GM23338 (cell line): ENCODE results near the gene TRAPPC14. TPM values are rescaled to one million over a fixed set of nuclear protein-coding genes. Genes with fewer than 3 reads are reported as not detected.

Experiments used
- ATAC-seq: fragments of 200-7000 bp; cut with Tn5 transposase; 3 replicates; pipeline ENCODE4 v1.9.1; 2020
- DNase-seq: peaks from one replicate; pipeline ENCODE4 v3.0.0-alpha.2; 2015; ENCODE audit warnings: low spot score
- H2AFZ ChIP-seq: fragments of 200-600 bp; sonication (generic); 2 replicates; pipeline ENCODE4 v1.8.0; 2016; ENCODE audit warnings: antibody characterized with exemption, mild to moderate bottlenecking, moderate library complexity
- H3F3A ChIP-seq: fragments of 200-600 bp; sonication (generic); replicated peaks from 2 replicates; pipeline ENCODE4 v1.8.0; 2017; ENCODE audit warnings: antibody characterized with exemption, mixed run types, low read depth
- H3K27ac ChIP-seq: fragments of 200-600 bp; sonication (generic); 2 replicates; pipeline ENCODE4 v1.6.1; 2016; ENCODE audit warnings: low read depth
- H3K27me3 ChIP-seq: fragments of 200-600 bp; sonication (generic); 2 replicates; pipeline ENCODE4 v1.8.0; 2016; ENCODE audit warnings: mild to moderate bottlenecking, mixed run types, moderate library complexity; ENCODE audit not compliant: insufficient read depth
- H3K36me3 ChIP-seq: fragments of 200-600 bp; sonication (generic); 2 replicates; pipeline ENCODE4 v1.8.0; 2016; ENCODE audit warnings: mild to moderate bottlenecking; ENCODE audit not compliant: insufficient read depth
- H3K4me1 ChIP-seq: fragments of 200-600 bp; sonication (generic); 2 replicates; pipeline ENCODE4 v1.8.0; 2016; ENCODE audit warnings: mild to moderate bottlenecking, moderate library complexity; ENCODE audit not compliant: insufficient read depth
- H3K4me2 ChIP-seq: fragments of 200-600 bp; sonication (generic); 2 replicates; pipeline ENCODE4 v1.7.1; 2017; ENCODE audit warnings: mixed run types
- H3K4me3 ChIP-seq: fragments of 200-600 bp; sonication (generic); 2 replicates; pipeline ENCODE4 v1.6.1; 2016; ENCODE audit warnings: mixed run types
- H3K79me2 ChIP-seq: fragments of 200-600 bp; sonication (generic); replicated peaks from 2 replicates; pipeline ENCODE4 v1.8.0; 2017; ENCODE audit warnings: mild to moderate bottlenecking; ENCODE audit not compliant: insufficient read depth
- H3K9me2 ChIP-seq: fragments of 200-600 bp; sonication (generic); 2 replicates; pipeline ENCODE4 v1.8.0; 2017; ENCODE audit not compliant: insufficient read depth
- H4K20me1 ChIP-seq: fragments of 200-600 bp; sonication (generic); replicated peaks from 2 replicates; pipeline ENCODE4 v1.8.0; 2017; ENCODE audit warnings: mild to moderate bottlenecking; ENCODE audit not compliant: insufficient read depth
- H3K27ac Mint-ChIP-seq: 2 replicates; pipeline ENCODE4 v1.8.0; 2020; ENCODE audit warnings: inconsistent platforms, mild to moderate bottlenecking, moderate library complexity, mixed read lengths
- H3K27me3 Mint-ChIP-seq: 3 replicates; pipeline ENCODE4 v1.8.0; 2022; ENCODE audit warnings: low read depth, mild to moderate bottlenecking, moderate library complexity, mixed read lengths, inconsistent platforms; ENCODE audit not compliant: insufficient read depth, poor library complexity
- H3K36me3 Mint-ChIP-seq: 3 replicates; pipeline ENCODE4 v1.8.0; 2021; ENCODE audit warnings: low read depth, mild to moderate bottlenecking, inconsistent platforms, moderate library complexity, mixed read lengths
- H3K4me1 Mint-ChIP-seq: 3 replicates; pipeline ENCODE4 v1.8.0; 2020; ENCODE audit warnings: mild to moderate bottlenecking, inconsistent platforms, mixed read lengths
- H3K4me3 Mint-ChIP-seq: 3 replicates; pipeline ENCODE4 v1.8.0; 2021; ENCODE audit warnings: moderate library complexity, mild to moderate bottlenecking, inconsistent platforms, mixed read lengths
- H3K9me3 Mint-ChIP-seq: 3 replicates; pipeline ENCODE4 v1.8.0; 2020; ENCODE audit warnings: moderate library complexity, mild to moderate bottlenecking, inconsistent platforms, mixed read lengths
- CREB1 ChIP-seq: fragments of 250-450 bp; sonication (Bioruptor Pico); IDR thresholded peaks from 2 replicates; pipeline ENCODE4 v1.5.0; 2020; ENCODE audit warnings: low read depth, mild to moderate bottlenecking, moderate library complexity
- EZH2 ChIP-seq: fragments of 200-600 bp; sonication (generic); IDR thresholded peaks from one replicate; pipeline ENCODE4 v1.8.0; 2017; ENCODE audit warnings: antibody characterized with exemption, mild to moderate bottlenecking, low read depth; ENCODE audit not compliant: unreplicated experiment
- EZH2phosphoT487 ChIP-seq: fragments of 200-600 bp; sonication (generic); IDR thresholded peaks from one replicate; pipeline ENCODE4 v1.8.1; 2018; ENCODE audit warnings: antibody characterized with exemption; ENCODE audit not compliant: unreplicated experiment
- JUNB ChIP-seq: IDR thresholded peaks from one replicate; pipeline ENCODE4 v1.6.1; 2016; ENCODE audit warnings: antibody characterized with exemption; ENCODE audit not compliant: unreplicated experiment
- NANOG ChIP-seq: IDR thresholded peaks from 2 replicates; pipeline ENCODE4 v1.6.1; 2016; ENCODE audit warnings: antibody characterized with exemption, borderline replicate concordance
- POLR2AphosphoS5 ChIP-seq: IDR thresholded peaks from 2 replicates; pipeline ENCODE4 v1.6.1; 2016; ENCODE audit warnings: antibody characterized with exemption, low read depth
- STAT1 ChIP-seq: IDR thresholded peaks from one replicate; pipeline ENCODE4 v1.6.1; 2016; ENCODE audit warnings: antibody characterized with exemption; ENCODE audit not compliant: unreplicated experiment
- ZNF114 ChIP-seq: fragments of 250-450 bp; sonication (Bioruptor Pico); IDR thresholded peaks from 2 replicates; pipeline ENCODE4 v1.5.0; 2020; ENCODE audit warnings: mild to moderate bottlenecking, moderate library complexity
- ZNF331 ChIP-seq: fragments of 250-450 bp; sonication (Bioruptor Pico); IDR thresholded peaks from 2 replicates; pipeline ENCODE4 v1.5.0; 2020; ENCODE audit warnings: low read depth, mild to moderate bottlenecking, moderate library complexity
- polyA plus RNA-seq: library from polyadenylated mRNA; unstranded; fragments of >200 nt; fragmentation: Nextera tagmentation; extraction: Ambion mirVana; gene quantifications from 2 replicates; pipeline ENCODE4 v1.2.1, GENCODE V29; 2016
- total RNA-seq: library from RNA; depleted of rRNA; stranded (reverse); fragments of >200 nt; shearing (Covaris generic); gene quantifications from 2 replicates; pipeline ENCODE4 v1.2.3, GENCODE V29; 2014
- TF ChIP-seq, protein P1 (sequence below): IDR thresholded peaks from 2 replicates; pipeline ENCODE4 v1.6.1; 2016; ENCODE audit warnings: antibody characterized with exemption
- TF ChIP-seq, protein P2 (sequence below), 2 experiments: fragments of 200-600 bp in 1 of 2; sonication (generic) in 1 of 2; conservative IDR thresholded peaks; 2 replicates each; pipeline versions ENCODE4 v1.5.1 to v1.6.1; 2016 to 2017; ENCODE audit warnings: antibody characterized with exemption in 2 of 2, low read depth in 2 of 2, mild to moderate bottlenecking in 2 of 2, moderate library complexity in 1 of 2
- TF ChIP-seq, protein P3 (sequence below): fragments of 250-450 bp; sonication (Bioruptor Pico); IDR thresholded peaks from 2 replicates; pipeline ENCODE4 v1.5.0; 2020; ENCODE audit warnings: mild to moderate bottlenecking, moderate library complexity
- TF ChIP-seq, protein P4 (sequence below): IDR thresholded peaks from one replicate; pipeline ENCODE4 v1.6.1; 2018; ENCODE audit warnings: antibody characterized with exemption; ENCODE audit not compliant: unreplicated experiment

Gene TRAPPC14
- total and polyA plus RNA-seq, 2 experiments from 2014 or later = 9.3 to 15.7 TPM

DNA sequence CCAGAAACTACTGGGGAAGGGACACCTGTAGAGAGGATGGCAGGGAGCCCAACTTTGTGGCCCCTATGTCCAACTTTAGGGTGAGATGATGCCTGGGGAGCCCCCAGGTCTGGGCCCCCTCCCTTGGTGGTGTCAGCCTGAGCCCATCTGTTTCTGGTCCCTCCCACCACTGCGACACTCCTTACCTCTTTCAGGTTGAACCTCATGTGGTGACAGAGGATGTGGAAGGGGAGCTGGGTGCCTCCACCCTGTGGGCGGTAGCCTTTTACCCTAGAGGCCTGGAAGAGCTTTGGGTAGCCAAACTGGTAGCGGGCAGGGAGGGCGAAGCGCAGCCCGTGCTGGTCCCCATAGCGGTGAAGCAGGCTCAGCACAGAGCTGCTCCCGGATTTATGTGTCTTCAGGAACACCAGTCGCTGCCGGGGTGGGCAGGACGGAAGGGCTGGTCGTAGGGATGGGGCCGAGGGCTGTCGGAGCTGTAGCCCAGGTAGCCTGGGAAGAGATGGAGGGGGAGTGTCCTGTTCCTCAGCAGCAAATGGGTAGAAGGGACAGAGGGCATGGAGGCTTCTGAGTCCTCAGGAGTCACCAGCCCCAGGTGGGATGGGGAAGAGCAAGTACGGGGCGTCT is 7.9 kb upstream of the TRAPPC14 start:
- Histone ChIP-seq H3K27ac (no peak overlapping the region), H3F3A (peaks cover 28% of the 10 kb centered on the region; the same call in 1 of the 2 replicates), H3K4me1 (peaks cover 35% of the 10 kb centered on the region), H3K4me3 (0 out of 2 replicates have a peak overlapping the region, but pooled peaks have one; percentile 73), H3K36me3 (no peaks in the 10 kb centered on the region), H2AFZ (no peak overlapping the region), H3K4me2 (peak overlapping the region; percentile 90; the same call in 1 of the 2 replicates), H3K9me2 (no peaks in the 10 kb centered on the region), H3K79me2 (no peaks in the 10 kb centered on the region), H4K20me1 (no peaks in the 10 kb centered on the region; the same call in 1 of the 2 replicates), H3K27me3 (peaks cover 16% of the 10 kb centered on the region)
- ATAC-seq (no peak), DNase-seq (no peak)
- TF ChIP-seq, protein P1, sequence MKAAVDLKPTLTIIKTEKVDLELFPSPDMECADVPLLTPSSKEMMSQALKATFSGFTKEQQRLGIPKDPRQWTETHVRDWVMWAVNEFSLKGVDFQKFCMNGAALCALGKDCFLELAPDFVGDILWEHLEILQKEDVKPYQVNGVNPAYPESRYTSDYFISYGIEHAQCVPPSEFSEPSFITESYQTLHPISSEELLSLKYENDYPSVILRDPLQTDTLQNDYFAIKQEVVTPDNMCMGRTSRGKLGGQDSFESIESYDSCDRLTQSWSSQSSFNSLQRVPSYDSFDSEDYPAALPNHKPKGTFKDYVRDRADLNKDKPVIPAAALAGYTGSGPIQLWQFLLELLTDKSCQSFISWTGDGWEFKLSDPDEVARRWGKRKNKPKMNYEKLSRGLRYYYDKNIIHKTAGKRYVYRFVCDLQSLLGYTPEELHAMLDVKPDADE = no peak
- no peak for TF ChIP-seq POLR2AphosphoS5
- TF ChIP-seq, protein P2, sequence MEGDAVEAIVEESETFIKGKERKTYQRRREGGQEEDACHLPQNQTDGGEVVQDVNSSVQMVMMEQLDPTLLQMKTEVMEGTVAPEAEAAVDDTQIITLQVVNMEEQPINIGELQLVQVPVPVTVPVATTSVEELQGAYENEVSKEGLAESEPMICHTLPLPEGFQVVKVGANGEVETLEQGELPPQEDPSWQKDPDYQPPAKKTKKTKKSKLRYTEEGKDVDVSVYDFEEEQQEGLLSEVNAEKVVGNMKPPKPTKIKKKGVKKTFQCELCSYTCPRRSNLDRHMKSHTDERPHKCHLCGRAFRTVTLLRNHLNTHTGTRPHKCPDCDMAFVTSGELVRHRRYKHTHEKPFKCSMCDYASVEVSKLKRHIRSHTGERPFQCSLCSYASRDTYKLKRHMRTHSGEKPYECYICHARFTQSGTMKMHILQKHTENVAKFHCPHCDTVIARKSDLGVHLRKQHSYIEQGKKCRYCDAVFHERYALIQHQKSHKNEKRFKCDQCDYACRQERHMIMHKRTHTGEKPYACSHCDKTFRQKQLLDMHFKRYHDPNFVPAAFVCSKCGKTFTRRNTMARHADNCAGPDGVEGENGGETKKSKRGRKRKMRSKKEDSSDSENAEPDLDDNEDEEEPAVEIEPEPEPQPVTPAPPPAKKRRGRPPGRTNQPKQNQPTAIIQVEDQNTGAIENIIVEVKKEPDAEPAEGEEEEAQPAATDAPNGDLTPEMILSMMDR (conservative IDR thresholded peaks at IDR 0.05; ENCODE audit: low read depth in 2 of 2) = no peak
- no peak for TF ChIP-seq EZH2
- TF ChIP-seq, protein P3, sequence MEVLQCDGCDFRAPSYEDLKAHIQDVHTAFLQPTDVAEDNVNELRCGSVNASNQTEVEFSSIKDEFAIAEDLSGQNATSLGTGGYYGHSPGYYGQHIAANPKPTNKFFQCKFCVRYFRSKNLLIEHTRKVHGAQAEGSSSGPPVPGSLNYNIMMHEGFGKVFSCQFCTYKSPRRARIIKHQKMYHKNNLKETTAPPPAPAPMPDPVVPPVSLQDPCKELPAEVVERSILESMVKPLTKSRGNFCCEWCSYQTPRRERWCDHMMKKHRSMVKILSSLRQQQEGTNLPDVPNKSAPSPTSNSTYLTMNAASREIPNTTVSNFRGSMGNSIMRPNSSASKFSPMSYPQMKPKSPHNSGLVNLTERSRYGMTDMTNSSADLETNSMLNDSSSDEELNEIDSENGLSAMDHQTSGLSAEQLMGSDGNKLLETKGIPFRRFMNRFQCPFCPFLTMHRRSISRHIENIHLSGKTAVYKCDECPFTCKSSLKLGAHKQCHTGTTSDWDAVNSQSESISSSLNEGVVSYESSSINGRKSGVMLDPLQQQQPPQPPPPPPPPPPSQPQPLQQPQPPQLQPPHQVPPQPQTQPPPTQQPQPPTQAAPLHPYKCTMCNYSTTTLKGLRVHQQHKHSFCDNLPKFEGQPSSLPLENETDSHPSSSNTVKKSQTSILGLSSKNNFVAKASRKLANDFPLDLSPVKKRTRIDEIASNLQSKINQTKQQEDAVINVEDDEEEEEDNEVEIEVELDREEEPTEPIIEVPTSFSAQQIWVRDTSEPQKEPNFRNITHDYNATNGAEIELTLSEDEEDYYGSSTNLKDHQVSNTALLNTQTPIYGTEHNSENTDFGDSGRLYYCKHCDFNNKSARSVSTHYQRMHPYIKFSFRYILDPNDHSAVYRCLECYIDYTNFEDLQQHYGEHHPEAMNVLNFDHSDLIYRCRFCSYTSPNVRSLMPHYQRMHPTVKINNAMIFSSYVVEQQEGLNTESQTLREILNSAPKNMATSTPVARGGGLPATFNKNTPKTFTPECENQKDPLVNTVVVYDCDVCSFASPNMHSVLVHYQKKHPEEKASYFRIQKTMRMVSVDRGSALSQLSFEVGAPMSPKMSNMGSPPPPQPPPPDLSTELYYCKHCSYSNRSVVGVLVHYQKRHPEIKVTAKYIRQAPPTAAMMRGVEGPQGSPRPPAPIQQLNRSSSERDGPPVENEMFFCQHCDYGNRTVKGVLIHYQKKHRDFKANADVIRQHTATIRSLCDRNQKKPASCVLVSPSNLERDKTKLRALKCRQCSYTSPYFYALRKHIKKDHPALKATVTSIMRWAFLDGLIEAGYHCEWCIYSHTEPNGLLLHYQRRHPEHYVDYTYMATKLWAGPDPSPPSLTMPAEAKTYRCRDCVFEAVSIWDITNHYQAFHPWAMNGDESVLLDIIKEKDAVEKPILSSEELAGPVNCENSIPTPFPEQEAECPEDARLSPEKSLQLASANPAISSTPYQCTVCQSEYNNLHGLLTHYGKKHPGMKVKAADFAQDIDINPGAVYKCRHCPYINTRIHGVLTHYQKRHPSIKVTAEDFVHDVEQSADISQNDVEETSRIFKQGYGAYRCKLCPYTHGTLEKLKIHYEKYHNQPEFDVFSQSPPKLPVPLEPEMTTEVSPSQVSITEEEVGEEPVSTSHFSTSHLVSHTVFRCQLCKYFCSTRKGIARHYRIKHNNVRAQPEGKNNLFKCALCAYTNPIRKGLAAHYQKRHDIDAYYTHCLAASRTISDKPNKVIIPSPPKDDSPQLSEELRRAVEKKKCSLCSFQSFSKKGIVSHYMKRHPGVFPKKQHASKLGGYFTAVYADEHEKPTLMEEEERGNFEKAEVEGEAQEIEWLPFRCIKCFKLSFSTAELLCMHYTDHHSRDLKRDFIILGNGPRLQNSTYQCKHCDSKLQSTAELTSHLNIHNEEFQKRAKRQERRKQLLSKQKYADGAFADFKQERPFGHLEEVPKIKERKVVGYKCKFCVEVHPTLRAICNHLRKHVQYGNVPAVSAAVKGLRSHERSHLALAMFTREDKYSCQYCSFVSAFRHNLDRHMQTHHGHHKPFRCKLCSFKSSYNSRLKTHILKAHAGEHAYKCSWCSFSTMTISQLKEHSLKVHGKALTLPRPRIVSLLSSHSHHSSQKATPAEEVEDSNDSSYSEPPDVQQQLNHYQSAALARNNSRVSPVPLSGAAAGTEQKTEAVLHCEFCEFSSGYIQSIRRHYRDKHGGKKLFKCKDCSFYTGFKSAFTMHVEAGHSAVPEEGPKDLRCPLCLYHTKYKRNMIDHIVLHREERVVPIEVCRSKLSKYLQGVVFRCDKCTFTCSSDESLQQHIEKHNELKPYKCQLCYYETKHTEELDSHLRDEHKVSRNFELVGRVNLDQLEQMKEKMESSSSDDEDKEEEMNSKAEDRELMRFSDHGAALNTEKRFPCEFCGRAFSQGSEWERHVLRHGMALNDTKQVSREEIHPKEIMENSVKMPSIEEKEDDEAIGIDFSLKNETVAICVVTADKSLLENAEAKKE (CRISPR knock-in tag) = no peak
- no peak for TF ChIP-seq CREB1 (CRISPR knock-in tag)
- TF ChIP-seq, protein P4, sequence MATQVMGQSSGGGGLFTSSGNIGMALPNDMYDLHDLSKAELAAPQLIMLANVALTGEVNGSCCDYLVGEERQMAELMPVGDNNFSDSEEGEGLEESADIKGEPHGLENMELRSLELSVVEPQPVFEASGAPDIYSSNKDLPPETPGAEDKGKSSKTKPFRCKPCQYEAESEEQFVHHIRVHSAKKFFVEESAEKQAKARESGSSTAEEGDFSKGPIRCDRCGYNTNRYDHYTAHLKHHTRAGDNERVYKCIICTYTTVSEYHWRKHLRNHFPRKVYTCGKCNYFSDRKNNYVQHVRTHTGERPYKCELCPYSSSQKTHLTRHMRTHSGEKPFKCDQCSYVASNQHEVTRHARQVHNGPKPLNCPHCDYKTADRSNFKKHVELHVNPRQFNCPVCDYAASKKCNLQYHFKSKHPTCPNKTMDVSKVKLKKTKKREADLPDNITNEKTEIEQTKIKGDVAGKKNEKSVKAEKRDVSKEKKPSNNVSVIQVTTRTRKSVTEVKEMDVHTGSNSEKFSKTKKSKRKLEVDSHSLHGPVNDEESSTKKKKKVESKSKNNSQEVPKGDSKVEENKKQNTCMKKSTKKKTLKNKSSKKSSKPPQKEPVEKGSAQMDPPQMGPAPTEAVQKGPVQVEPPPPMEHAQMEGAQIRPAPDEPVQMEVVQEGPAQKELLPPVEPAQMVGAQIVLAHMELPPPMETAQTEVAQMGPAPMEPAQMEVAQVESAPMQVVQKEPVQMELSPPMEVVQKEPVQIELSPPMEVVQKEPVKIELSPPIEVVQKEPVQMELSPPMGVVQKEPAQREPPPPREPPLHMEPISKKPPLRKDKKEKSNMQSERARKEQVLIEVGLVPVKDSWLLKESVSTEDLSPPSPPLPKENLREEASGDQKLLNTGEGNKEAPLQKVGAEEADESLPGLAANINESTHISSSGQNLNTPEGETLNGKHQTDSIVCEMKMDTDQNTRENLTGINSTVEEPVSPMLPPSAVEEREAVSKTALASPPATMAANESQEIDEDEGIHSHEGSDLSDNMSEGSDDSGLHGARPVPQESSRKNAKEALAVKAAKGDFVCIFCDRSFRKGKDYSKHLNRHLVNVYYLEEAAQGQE = no peak
- no peak for TF ChIP-seq ZNF114 (CRISPR knock-in tag)
- TF ChIP-seq NANOG = no peak
- no peak for TF ChIP-seq EZH2phosphoT487
- TF ChIP-seq JUNB = no peak
- no peak for TF ChIP-seq ZNF331 (CRISPR knock-in tag)
- no peak for TF ChIP-seq STAT1
- H3K4me1 Mint-ChIP-seq = peaks cover 50% of the 10 kb centered on the region
- H3K4me3 Mint-ChIP-seq = peak overlapping the region; percentile 83; the same call in 2 of the 3 replicates
- peaks cover 40% of the 10 kb centered on the region for H3K27me3 Mint-ChIP-seq
- H3K9me3 Mint-ChIP-seq = no peaks in the 10 kb centered on the region
- H3K36me3 Mint-ChIP-seq = no peaks in the 10 kb centered on the region; the same call in 2 of the 3 replicates
- no peak overlapping the region for H3K27ac Mint-ChIP-seq
